GM23338 (cell line): ENCODE measurements around the gene LPP. TPM values are rescaled to one million over a fixed set of nuclear protein-coding genes. Genes with fewer than 3 reads are reported as not detected.

ENCODE experiments used
- ATAC-seq: fragments of 200-7000 bp; cut with Tn5 transposase; 3 replicates; pipeline ENCODE4 v1.9.1; 2020
- DNase-seq: peaks from one replicate; pipeline ENCODE4 v3.0.0-alpha.2; 2015; ENCODE audit warnings: low spot score
- H2AFZ ChIP-seq: fragments of 200-600 bp; sonication (generic); 2 replicates; pipeline ENCODE4 v1.8.0; 2016; ENCODE audit warnings: antibody characterized with exemption, mild to moderate bottlenecking, moderate library complexity
- H3F3A ChIP-seq: fragments of 200-600 bp; sonication (generic); replicated peaks from 2 replicates; pipeline ENCODE4 v1.8.0; 2017; ENCODE audit warnings: antibody characterized with exemption, mixed run types, low read depth
- H3K27ac ChIP-seq: fragments of 200-600 bp; sonication (generic); 2 replicates; pipeline ENCODE4 v1.6.1; 2016; ENCODE audit warnings: low read depth
- H3K27me3 ChIP-seq: fragments of 200-600 bp; sonication (generic); 2 replicates; pipeline ENCODE4 v1.8.0; 2016; ENCODE audit warnings: mild to moderate bottlenecking, mixed run types, moderate library complexity; ENCODE audit not compliant: insufficient read depth
- H3K36me3 ChIP-seq: fragments of 200-600 bp; sonication (generic); 2 replicates; pipeline ENCODE4 v1.8.0; 2016; ENCODE audit warnings: mild to moderate bottlenecking; ENCODE audit not compliant: insufficient read depth
- H3K4me1 ChIP-seq: fragments of 200-600 bp; sonication (generic); 2 replicates; pipeline ENCODE4 v1.8.0; 2016; ENCODE audit warnings: mild to moderate bottlenecking, moderate library complexity; ENCODE audit not compliant: insufficient read depth
- H3K4me2 ChIP-seq: fragments of 200-600 bp; sonication (generic); 2 replicates; pipeline ENCODE4 v1.7.1; 2017; ENCODE audit warnings: mixed run types
- H3K4me3 ChIP-seq: fragments of 200-600 bp; sonication (generic); 2 replicates; pipeline ENCODE4 v1.6.1; 2016; ENCODE audit warnings: mixed run types
- H3K79me2 ChIP-seq: fragments of 200-600 bp; sonication (generic); replicated peaks from 2 replicates; pipeline ENCODE4 v1.8.0; 2017; ENCODE audit warnings: mild to moderate bottlenecking; ENCODE audit not compliant: insufficient read depth
- H3K9me2 ChIP-seq: fragments of 200-600 bp; sonication (generic); 2 replicates; pipeline ENCODE4 v1.8.0; 2017; ENCODE audit not compliant: insufficient read depth
- H4K20me1 ChIP-seq: fragments of 200-600 bp; sonication (generic); replicated peaks from 2 replicates; pipeline ENCODE4 v1.8.0; 2017; ENCODE audit warnings: mild to moderate bottlenecking; ENCODE audit not compliant: insufficient read depth
- H3K27ac Mint-ChIP-seq: 2 replicates; pipeline ENCODE4 v1.8.0; 2020; ENCODE audit warnings: inconsistent platforms, mild to moderate bottlenecking, moderate library complexity, mixed read lengths
- H3K27me3 Mint-ChIP-seq: 3 replicates; pipeline ENCODE4 v1.8.0; 2022; ENCODE audit warnings: low read depth, mild to moderate bottlenecking, moderate library complexity, mixed read lengths, inconsistent platforms; ENCODE audit not compliant: insufficient read depth, poor library complexity
- H3K36me3 Mint-ChIP-seq: 3 replicates; pipeline ENCODE4 v1.8.0; 2021; ENCODE audit warnings: low read depth, mild to moderate bottlenecking, inconsistent platforms, moderate library complexity, mixed read lengths
- H3K4me1 Mint-ChIP-seq: 3 replicates; pipeline ENCODE4 v1.8.0; 2020; ENCODE audit warnings: mild to moderate bottlenecking, inconsistent platforms, mixed read lengths
- H3K4me3 Mint-ChIP-seq: 3 replicates; pipeline ENCODE4 v1.8.0; 2021; ENCODE audit warnings: moderate library complexity, mild to moderate bottlenecking, inconsistent platforms, mixed read lengths
- H3K9me3 Mint-ChIP-seq: 3 replicates; pipeline ENCODE4 v1.8.0; 2020; ENCODE audit warnings: moderate library complexity, mild to moderate bottlenecking, inconsistent platforms, mixed read lengths
- CREB1 ChIP-seq: fragments of 250-450 bp; sonication (Bioruptor Pico); IDR thresholded peaks from 2 replicates; pipeline ENCODE4 v1.5.0; 2020; ENCODE audit warnings: low read depth, mild to moderate bottlenecking, moderate library complexity
- CTCF ChIP-seq, 2 experiments: fragments of 200-600 bp in 1 of 2; sonication (generic) in 1 of 2; conservative IDR thresholded peaks; 2 replicates each; pipeline versions ENCODE4 v1.5.1 to v1.6.1; 2016 to 2017; ENCODE audit warnings: antibody characterized with exemption in 2 of 2, low read depth in 2 of 2, mild to moderate bottlenecking in 2 of 2, moderate library complexity in 1 of 2
- EZH2 ChIP-seq: fragments of 200-600 bp; sonication (generic); IDR thresholded peaks from one replicate; pipeline ENCODE4 v1.8.0; 2017; ENCODE audit warnings: antibody characterized with exemption, mild to moderate bottlenecking, low read depth; ENCODE audit not compliant: unreplicated experiment
- EZH2phosphoT487 ChIP-seq: fragments of 200-600 bp; sonication (generic); IDR thresholded peaks from one replicate; pipeline ENCODE4 v1.8.1; 2018; ENCODE audit warnings: antibody characterized with exemption; ENCODE audit not compliant: unreplicated experiment
- JUNB ChIP-seq: IDR thresholded peaks from one replicate; pipeline ENCODE4 v1.6.1; 2016; ENCODE audit warnings: antibody characterized with exemption; ENCODE audit not compliant: unreplicated experiment
- NANOG ChIP-seq: IDR thresholded peaks from 2 replicates; pipeline ENCODE4 v1.6.1; 2016; ENCODE audit warnings: antibody characterized with exemption, borderline replicate concordance
- POLR2AphosphoS5 ChIP-seq: IDR thresholded peaks from 2 replicates; pipeline ENCODE4 v1.6.1; 2016; ENCODE audit warnings: antibody characterized with exemption, low read depth
- STAT1 ChIP-seq: IDR thresholded peaks from one replicate; pipeline ENCODE4 v1.6.1; 2016; ENCODE audit warnings: antibody characterized with exemption; ENCODE audit not compliant: unreplicated experiment
- ZNF114 ChIP-seq: fragments of 250-450 bp; sonication (Bioruptor Pico); IDR thresholded peaks from 2 replicates; pipeline ENCODE4 v1.5.0; 2020; ENCODE audit warnings: mild to moderate bottlenecking, moderate library complexity
- ZNF331 ChIP-seq: fragments of 250-450 bp; sonication (Bioruptor Pico); IDR thresholded peaks from 2 replicates; pipeline ENCODE4 v1.5.0; 2020; ENCODE audit warnings: low read depth, mild to moderate bottlenecking, moderate library complexity
- polyA plus RNA-seq: library from polyadenylated mRNA; unstranded; fragments of >200 nt; fragmentation: Nextera tagmentation; extraction: Ambion mirVana; gene quantifications from 2 replicates; pipeline ENCODE4 v1.2.1, GENCODE V29; 2016
- total RNA-seq: library from RNA; depleted of rRNA; stranded (reverse); fragments of >200 nt; shearing (Covaris generic); gene quantifications from 2 replicates; pipeline ENCODE4 v1.2.3, GENCODE V29; 2014
- TF ChIP-seq, protein P1 (sequence below): IDR thresholded peaks from one replicate; pipeline ENCODE4 v1.6.1; 2018; ENCODE audit warnings: antibody characterized with exemption; ENCODE audit not compliant: unreplicated experiment
- TF ChIP-seq, protein P2 (sequence below): fragments of 250-450 bp; sonication (Bioruptor Pico); IDR thresholded peaks from 2 replicates; pipeline ENCODE4 v1.5.0; 2020; ENCODE audit warnings: mild to moderate bottlenecking, moderate library complexity
- TF ChIP-seq, protein P3 (sequence below): IDR thresholded peaks from 2 replicates; pipeline ENCODE4 v1.6.1; 2016; ENCODE audit warnings: antibody characterized with exemption

LPP gene
- total and polyA plus RNA-seq, 2 experiments from 2014 or later = 23.0 to 35.2 TPM

DNA sequence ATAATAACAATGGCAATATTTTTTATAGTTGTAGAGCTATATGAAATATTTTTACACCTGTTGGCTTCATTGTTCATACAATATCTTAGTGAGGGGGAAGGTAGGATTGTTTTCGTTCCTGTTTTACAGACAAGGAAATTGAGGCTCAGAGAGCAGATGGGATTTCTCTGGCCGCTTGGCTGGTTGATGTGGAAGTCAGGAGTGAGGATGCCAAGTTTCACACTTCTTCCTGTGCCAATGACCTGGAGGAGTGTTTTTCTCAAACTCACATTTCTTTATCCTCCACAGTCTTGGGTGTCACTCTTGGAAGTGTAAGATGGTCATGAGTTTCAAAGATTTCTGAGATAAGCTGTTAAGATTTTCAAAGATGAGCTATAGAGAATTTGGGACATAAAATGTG is 50.6 kb downstream of the LPP start:
- TF ChIP-seq EZH2 = no peak
- TF ChIP-seq ZNF114 (CRISPR knock-in tag) = no peak
- TF ChIP-seq STAT1 = no peak
- TF ChIP-seq, protein P1, sequence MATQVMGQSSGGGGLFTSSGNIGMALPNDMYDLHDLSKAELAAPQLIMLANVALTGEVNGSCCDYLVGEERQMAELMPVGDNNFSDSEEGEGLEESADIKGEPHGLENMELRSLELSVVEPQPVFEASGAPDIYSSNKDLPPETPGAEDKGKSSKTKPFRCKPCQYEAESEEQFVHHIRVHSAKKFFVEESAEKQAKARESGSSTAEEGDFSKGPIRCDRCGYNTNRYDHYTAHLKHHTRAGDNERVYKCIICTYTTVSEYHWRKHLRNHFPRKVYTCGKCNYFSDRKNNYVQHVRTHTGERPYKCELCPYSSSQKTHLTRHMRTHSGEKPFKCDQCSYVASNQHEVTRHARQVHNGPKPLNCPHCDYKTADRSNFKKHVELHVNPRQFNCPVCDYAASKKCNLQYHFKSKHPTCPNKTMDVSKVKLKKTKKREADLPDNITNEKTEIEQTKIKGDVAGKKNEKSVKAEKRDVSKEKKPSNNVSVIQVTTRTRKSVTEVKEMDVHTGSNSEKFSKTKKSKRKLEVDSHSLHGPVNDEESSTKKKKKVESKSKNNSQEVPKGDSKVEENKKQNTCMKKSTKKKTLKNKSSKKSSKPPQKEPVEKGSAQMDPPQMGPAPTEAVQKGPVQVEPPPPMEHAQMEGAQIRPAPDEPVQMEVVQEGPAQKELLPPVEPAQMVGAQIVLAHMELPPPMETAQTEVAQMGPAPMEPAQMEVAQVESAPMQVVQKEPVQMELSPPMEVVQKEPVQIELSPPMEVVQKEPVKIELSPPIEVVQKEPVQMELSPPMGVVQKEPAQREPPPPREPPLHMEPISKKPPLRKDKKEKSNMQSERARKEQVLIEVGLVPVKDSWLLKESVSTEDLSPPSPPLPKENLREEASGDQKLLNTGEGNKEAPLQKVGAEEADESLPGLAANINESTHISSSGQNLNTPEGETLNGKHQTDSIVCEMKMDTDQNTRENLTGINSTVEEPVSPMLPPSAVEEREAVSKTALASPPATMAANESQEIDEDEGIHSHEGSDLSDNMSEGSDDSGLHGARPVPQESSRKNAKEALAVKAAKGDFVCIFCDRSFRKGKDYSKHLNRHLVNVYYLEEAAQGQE = no peak
- TF ChIP-seq, protein P2, sequence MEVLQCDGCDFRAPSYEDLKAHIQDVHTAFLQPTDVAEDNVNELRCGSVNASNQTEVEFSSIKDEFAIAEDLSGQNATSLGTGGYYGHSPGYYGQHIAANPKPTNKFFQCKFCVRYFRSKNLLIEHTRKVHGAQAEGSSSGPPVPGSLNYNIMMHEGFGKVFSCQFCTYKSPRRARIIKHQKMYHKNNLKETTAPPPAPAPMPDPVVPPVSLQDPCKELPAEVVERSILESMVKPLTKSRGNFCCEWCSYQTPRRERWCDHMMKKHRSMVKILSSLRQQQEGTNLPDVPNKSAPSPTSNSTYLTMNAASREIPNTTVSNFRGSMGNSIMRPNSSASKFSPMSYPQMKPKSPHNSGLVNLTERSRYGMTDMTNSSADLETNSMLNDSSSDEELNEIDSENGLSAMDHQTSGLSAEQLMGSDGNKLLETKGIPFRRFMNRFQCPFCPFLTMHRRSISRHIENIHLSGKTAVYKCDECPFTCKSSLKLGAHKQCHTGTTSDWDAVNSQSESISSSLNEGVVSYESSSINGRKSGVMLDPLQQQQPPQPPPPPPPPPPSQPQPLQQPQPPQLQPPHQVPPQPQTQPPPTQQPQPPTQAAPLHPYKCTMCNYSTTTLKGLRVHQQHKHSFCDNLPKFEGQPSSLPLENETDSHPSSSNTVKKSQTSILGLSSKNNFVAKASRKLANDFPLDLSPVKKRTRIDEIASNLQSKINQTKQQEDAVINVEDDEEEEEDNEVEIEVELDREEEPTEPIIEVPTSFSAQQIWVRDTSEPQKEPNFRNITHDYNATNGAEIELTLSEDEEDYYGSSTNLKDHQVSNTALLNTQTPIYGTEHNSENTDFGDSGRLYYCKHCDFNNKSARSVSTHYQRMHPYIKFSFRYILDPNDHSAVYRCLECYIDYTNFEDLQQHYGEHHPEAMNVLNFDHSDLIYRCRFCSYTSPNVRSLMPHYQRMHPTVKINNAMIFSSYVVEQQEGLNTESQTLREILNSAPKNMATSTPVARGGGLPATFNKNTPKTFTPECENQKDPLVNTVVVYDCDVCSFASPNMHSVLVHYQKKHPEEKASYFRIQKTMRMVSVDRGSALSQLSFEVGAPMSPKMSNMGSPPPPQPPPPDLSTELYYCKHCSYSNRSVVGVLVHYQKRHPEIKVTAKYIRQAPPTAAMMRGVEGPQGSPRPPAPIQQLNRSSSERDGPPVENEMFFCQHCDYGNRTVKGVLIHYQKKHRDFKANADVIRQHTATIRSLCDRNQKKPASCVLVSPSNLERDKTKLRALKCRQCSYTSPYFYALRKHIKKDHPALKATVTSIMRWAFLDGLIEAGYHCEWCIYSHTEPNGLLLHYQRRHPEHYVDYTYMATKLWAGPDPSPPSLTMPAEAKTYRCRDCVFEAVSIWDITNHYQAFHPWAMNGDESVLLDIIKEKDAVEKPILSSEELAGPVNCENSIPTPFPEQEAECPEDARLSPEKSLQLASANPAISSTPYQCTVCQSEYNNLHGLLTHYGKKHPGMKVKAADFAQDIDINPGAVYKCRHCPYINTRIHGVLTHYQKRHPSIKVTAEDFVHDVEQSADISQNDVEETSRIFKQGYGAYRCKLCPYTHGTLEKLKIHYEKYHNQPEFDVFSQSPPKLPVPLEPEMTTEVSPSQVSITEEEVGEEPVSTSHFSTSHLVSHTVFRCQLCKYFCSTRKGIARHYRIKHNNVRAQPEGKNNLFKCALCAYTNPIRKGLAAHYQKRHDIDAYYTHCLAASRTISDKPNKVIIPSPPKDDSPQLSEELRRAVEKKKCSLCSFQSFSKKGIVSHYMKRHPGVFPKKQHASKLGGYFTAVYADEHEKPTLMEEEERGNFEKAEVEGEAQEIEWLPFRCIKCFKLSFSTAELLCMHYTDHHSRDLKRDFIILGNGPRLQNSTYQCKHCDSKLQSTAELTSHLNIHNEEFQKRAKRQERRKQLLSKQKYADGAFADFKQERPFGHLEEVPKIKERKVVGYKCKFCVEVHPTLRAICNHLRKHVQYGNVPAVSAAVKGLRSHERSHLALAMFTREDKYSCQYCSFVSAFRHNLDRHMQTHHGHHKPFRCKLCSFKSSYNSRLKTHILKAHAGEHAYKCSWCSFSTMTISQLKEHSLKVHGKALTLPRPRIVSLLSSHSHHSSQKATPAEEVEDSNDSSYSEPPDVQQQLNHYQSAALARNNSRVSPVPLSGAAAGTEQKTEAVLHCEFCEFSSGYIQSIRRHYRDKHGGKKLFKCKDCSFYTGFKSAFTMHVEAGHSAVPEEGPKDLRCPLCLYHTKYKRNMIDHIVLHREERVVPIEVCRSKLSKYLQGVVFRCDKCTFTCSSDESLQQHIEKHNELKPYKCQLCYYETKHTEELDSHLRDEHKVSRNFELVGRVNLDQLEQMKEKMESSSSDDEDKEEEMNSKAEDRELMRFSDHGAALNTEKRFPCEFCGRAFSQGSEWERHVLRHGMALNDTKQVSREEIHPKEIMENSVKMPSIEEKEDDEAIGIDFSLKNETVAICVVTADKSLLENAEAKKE = no peak
- TF ChIP-seq ZNF331 = no peak
- TF ChIP-seq CTCF (conservative IDR thresholded peaks at IDR 0.05; ENCODE audit: low read depth in 2 of 2) = no peak
- no peak for TF ChIP-seq EZH2phosphoT487
- TF ChIP-seq, protein P3, sequence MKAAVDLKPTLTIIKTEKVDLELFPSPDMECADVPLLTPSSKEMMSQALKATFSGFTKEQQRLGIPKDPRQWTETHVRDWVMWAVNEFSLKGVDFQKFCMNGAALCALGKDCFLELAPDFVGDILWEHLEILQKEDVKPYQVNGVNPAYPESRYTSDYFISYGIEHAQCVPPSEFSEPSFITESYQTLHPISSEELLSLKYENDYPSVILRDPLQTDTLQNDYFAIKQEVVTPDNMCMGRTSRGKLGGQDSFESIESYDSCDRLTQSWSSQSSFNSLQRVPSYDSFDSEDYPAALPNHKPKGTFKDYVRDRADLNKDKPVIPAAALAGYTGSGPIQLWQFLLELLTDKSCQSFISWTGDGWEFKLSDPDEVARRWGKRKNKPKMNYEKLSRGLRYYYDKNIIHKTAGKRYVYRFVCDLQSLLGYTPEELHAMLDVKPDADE = no peak
- TF ChIP-seq NANOG = no peak
- TF ChIP-seq CREB1 (CRISPR knock-in tag) = no peak
- TF ChIP-seq POLR2AphosphoS5 = no peak
- no peak for TF ChIP-seq JUNB
- no peak overlapping the region for H3K4me3 Mint-ChIP-seq
- no peaks in the 10 kb centered on the region for H3K27me3 ChIP-seq
- no peak overlapping the region for H3K27ac Mint-ChIP-seq
- H4K20me1 ChIP-seq = peaks cover 4% of the 10 kb centered on the region; the same call in 1 of the 2 replicates
- H3K27ac ChIP-seq = no peak overlapping the region
- H3K4me1 Mint-ChIP-seq = peaks cover 24% of the 10 kb centered on the region
- no peaks in the 10 kb centered on the region for H3K36me3 ChIP-seq
- no peak for ATAC-seq
- H3K4me2 ChIP-seq = no peak overlapping the region
- peaks cover 5% of the 10 kb centered on the region for H3K27me3 Mint-ChIP-seq
- H3K9me3 Mint-ChIP-seq = no peaks in the 10 kb centered on the region
- H3F3A ChIP-seq = 0 out of 2 replicates have a peak, but pooled peaks cover 3% of the 10 kb centered on the region
- no peak overlapping the region for H2AFZ ChIP-seq
- no peaks in the 10 kb centered on the region for H3K9me2 ChIP-seq
- no peak overlapping the region for H3K4me3 ChIP-seq
- no peaks in the 10 kb centered on the region for H3K36me3 Mint-ChIP-seq
- H3K4me1 ChIP-seq = peaks cover 16% of the 10 kb centered on the region
- no peak for DNase-seq
- peaks cover 32% of the 10 kb centered on the region for H3K79me2 ChIP-seq
